Right lobe of liver (tissue), 6 donors: Measurements from ENCODE around the gene HMGB2. TPM values are rescaled to one million over a fixed set of nuclear protein-coding genes. Genes with fewer than 3 reads are reported as not detected.

Source experiments
- ATAC-seq, 4 donors: fragments of 200-7000 bp; cut with Tn5 transposase; one replicate each; pipeline ENCODE4 v1.9.1; 2020; ENCODE audit warnings: mild to moderate bottlenecking in 4 of 4, moderate library complexity in 4 of 4
- DNase-seq, 3 donors: peaks; one replicate each; pipeline ENCODE4 v3.0.0-alpha.2; 2020
- H3K27ac ChIP-seq, 3 donors: fragments of 200-600 bp; one replicate each; pipeline ENCODE4 v1.8.0; 2022
- H3K27me3 ChIP-seq, 2 donors: fragments of 200-600 bp; one replicate each; pipeline ENCODE4 v1.8.0; 2022
- H3K36me3 ChIP-seq, 4 donors: fragments of 200-600 bp; sonication (generic) in 1 of 4; one replicate each; pipeline versions ENCODE4 v1.5.1 to v1.8.0; 2017 to 2022; ENCODE audit warnings: control low read depth in 1 of 4
- H3K4me1 ChIP-seq, 4 donors: fragments of 200-600 bp; sonication (generic) in 1 of 4; one replicate each; pipeline versions ENCODE4 v1.5.1 to v1.8.0; 2017 to 2022; ENCODE audit warnings: control low read depth in 1 of 4
- H3K4me3 ChIP-seq, 3 donors: fragments of 200-600 bp; one replicate each; pipeline ENCODE4 v1.8.0; 2022
- H3K9me3 ChIP-seq, 4 donors: fragments of 200-600 bp; sonication (generic) in 1 of 4; one replicate each; pipeline versions ENCODE4 v1.5.1 to v1.8.0; 2017 to 2022; ENCODE audit warnings: control low read depth in 1 of 4
- POLR2A ChIP-seq: fragments of 450-650 bp; IDR thresholded peaks from one replicate; pipeline ENCODE4 v1.6.1; 2017; ENCODE audit warnings: antibody characterized with exemption, mild to moderate bottlenecking
- WGBS: methylation state at CpG from one replicate; pipeline ENCODE4 v1.1.6; 2018; ENCODE audit warnings: low coverage, low lambda C conversion rate; ENCODE audit not compliant: insufficient coverage; ENCODE audit errors: missing lambda C conversion rate; 5-methylcytosine and 5-hydroxymethylcytosine counted together
- intact Hi-C, 2 donors: fragments of 100-400 bp; cut with DNase I; formaldehyde crosslinking; loops; one replicate each; pipeline versions ENCODE4 v1.11.2 to v1.14.1; 2022
- long read RNA-seq: library from polyadenylated mRNA; unstranded; transcript quantifications from one replicate; pipeline ENCODE4 v2.0.0, GENCODE V29; 2019
- total RNA-seq, 6 experiments: library from RNA; depleted of rRNA in 2 of 6; stranded (reverse); fragments of >200 nt in 2 of 6; fragmentation: NEBNext Ultra II Directional in 3 of 6; extraction: Animal tissue kit (Norgen Biotek cat#: 25700) in 3 of 6; gene quantifications; one replicate each; pipeline versions ENCODE4 v1.1.0 to v1.2.4, GENCODE V29; 2016 to 2023
- TF ChIP-seq, protein P1 (sequence below), 4 donors: fragments of 200-600 bp in 3 of 4; fragments of 450-650 bp in 1 of 4; IDR thresholded peaks; one replicate each; pipeline versions ENCODE4 v1.5.1 to v1.8.0; 2016 to 2022; ENCODE audit warnings: antibody characterized with exemption in 4 of 4, mild to moderate bottlenecking in 2 of 4
- donor health status: DM: no; HTN: yes; CAD: no.
- donor health status: DM: no; HTN: no; CAD: no.
- donor health status: DM: no; HTN: no; CAD: no.
- donor health status: DM: no; HTN: yes; CAD: no.
- donor health status: DM: no; HTN: yes; CAD: no.

The HMGB2 gene
- total RNA-seq = 10 to 100 TPM in 3 of 6 experiments, 1 to 10 TPM in 3; 6.1 to 13.5 (median 9.2) TPM
- long read RNA-seq, partial matches to known transcripts = 0 of 3 reads
- long read RNA-seq, other reads (novel, unspliced or antisense) = 0 of 3 reads

DNA sequence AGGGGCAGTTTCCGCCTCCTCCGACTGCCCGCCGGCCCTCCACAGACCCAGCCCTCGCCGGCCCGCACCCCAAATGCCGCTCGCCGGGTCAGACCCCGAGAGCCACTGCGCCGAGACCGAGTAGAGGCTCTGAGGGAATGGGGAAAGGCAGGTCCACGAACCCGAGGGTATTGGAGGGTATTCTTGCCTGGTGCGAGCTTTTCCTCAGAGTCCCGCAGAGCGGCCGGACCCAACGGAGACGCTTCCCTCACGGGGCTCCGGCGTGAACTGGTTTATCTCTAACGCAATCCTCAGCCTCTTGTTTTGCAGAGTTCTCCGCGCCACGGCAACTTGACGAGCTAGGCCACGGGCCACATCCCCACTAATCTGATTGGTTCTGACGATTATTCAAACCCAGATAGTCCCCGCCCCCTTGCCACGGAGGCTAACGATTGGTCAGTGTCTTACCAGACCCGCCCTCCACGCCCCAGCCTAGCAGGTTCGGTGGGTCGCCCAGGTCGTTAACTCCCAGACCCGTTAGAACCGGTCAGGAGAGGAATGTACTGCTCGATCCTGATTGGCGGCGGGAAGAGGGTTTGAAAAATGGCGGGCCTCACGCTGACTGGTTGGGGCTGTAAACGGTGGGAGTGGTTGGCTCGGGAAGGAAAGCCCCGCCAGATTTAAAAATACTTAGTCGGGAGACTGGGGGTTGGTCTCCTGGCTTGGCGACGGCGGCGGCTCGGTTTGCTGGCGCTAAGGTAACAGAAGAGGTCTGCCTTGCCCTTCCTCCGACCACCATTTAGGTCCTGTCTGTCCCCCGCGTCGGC, at the start of gene HMGB2:
Gene HMGB2 (minus strand): TSS at position 274 of the 806 bp plus-strand sequence. CDS start 709 bp downstream, outside the sequence.
- Histone ChIP-seq H3K4me3 (peak within 1 kb of the TSS; percentile 79 to 85 (median 84)), H3K27ac (peak within 1 kb of the TSS; percentile 99 to 100 (median 99)), H3K27me3 (no peaks in the 10 kb centered on the region), H3K9me3 (no peaks in the 10 kb centered on the region), H3K36me3 (peaks cover 0 to 17% (median 0%) of the 10 kb centered on the region in 4 donors), H3K4me1 (no peaks in the 10 kb centered on the region)
- peak; percentile 98 for TF ChIP-seq POLR2A
- TF ChIP-seq, protein P1, sequence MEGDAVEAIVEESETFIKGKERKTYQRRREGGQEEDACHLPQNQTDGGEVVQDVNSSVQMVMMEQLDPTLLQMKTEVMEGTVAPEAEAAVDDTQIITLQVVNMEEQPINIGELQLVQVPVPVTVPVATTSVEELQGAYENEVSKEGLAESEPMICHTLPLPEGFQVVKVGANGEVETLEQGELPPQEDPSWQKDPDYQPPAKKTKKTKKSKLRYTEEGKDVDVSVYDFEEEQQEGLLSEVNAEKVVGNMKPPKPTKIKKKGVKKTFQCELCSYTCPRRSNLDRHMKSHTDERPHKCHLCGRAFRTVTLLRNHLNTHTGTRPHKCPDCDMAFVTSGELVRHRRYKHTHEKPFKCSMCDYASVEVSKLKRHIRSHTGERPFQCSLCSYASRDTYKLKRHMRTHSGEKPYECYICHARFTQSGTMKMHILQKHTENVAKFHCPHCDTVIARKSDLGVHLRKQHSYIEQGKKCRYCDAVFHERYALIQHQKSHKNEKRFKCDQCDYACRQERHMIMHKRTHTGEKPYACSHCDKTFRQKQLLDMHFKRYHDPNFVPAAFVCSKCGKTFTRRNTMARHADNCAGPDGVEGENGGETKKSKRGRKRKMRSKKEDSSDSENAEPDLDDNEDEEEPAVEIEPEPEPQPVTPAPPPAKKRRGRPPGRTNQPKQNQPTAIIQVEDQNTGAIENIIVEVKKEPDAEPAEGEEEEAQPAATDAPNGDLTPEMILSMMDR (IDR thresholded peaks at IDR 0.05) = no peak
- intact Hi-C loops = no loop called here
- DNase-seq = peak; percentile 100
- ATAC-seq = peak; percentile 92 to 97 (median 95)
- under 1% methylated on average over 30 of the region's 61 CpGs for WGBS

DNA sequence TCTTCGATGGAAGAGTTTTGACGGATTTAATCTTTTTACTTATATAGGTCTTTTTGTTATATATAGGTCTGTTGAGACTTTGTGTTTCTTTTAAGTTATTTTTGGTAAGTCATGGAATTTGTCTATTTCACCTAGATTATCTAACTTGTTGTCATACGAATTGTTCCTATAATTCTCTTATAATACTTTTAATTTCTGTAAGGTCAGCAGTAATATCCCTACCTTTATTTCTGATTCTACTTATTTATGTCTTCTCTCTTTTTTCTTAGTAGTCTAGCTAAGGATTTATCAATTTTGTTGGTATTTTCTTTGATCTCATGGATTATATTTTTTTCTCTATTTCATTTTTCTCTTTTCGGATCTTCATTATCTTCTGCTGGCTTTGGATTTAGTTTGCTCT, 48.2 kb upstream of the HMGB2 start:
- H3K36me3 ChIP-seq = no peaks in the 10 kb centered on the region
- TF ChIP-seq, protein P1 (IDR thresholded peaks at IDR 0.05) = no peak
- no peak for TF ChIP-seq POLR2A
- intact Hi-C loops = no loop called here
- no peaks in the 10 kb centered on the region for H3K4me1 ChIP-seq
- H3K27me3 ChIP-seq = no peaks in the 10 kb centered on the region
- 89% methylated on average over 4 of the region's 4 CpGs for WGBS
- ATAC-seq (no peak), DNase-seq (no peak)
- no peaks in the 10 kb centered on the region for H3K9me3 ChIP-seq
- no peak overlapping the region for H3K27ac ChIP-seq
- H3K4me3 ChIP-seq = no peak overlapping the region

DNA sequence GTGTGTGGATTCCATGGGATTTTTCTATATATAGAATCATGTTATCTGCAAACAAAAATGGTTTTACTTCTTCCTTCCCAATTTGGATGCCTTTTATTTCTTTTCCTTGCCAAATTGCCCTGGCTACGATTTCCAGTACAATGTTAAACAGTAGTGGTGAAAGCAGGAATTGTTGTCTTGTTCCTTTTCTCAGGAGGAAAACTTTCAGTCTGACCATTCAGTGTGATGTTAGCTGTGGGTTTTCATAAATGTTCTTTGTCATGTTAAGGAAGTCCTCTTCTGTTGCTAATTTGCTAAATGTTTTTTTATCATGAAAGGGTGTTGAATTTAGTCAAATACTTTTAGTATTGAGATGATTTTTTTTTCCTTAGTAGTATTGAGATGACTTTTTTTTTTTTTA, 47.5 kb upstream of the HMGB2 start:
- no peaks in the 10 kb centered on the region for H3K36me3 ChIP-seq
- no peak overlapping the region for H3K4me3 ChIP-seq
- TF ChIP-seq, protein P1 (IDR thresholded peaks at IDR 0.05) = no peak
- no peak for TF ChIP-seq POLR2A
- ATAC-seq (no peak), DNase-seq (no peak)
- WGBS = 67% methylated on average over 1 of the region's 1 CpG
- H3K27ac ChIP-seq = no peak overlapping the region
- no peaks in the 10 kb centered on the region for H3K4me1 ChIP-seq
- intact Hi-C loops = no loop called here
- H3K9me3 ChIP-seq = no peaks in the 10 kb centered on the region
- H3K27me3 ChIP-seq = no peaks in the 10 kb centered on the region

DNA sequence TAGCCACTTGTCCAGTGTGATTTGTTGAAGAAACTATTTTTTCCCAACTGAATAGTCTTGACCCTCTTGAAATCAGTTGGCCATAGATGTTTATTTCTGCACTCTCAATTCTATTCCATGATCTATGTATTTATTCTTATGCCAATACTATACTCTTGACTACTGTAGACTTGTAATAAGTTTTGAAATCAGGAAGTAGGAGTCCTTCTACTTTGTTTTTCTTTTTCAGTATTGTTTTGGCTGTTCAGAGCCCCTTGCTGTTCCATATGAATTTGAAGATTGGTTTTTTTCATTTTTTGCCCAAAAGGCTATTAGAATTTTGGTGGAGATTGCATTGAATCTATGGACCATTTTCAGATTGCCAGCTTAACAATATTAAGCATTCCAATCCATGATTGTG, 46.8 kb upstream of the HMGB2 start:
- Histone ChIP-seq H3K4me3 (no peak overlapping the region), H3K4me1 (no peaks in the 10 kb centered on the region), H3K36me3 (no peaks in the 10 kb centered on the region), H3K9me3 (no peaks in the 10 kb centered on the region), H3K27ac (no peak overlapping the region), H3K27me3 (no peaks in the 10 kb centered on the region)
- intact Hi-C loops = no loop called here
- TF ChIP-seq POLR2A = no peak
- TF ChIP-seq, protein P1 (IDR thresholded peaks at IDR 0.05) = no peak
- no peak for ATAC-seq
- DNase-seq = no peak
